ENCODE results near the gene MLYCD. TPM values are rescaled to one million over a fixed set of nuclear protein-coding genes. Genes with fewer than 3 reads are reported as not detected.

The MLYCD gene
- total and polyA plus RNA-seq, 7 donors: 1.8 to 16.3 (median 9.3) TPM

DNA sequence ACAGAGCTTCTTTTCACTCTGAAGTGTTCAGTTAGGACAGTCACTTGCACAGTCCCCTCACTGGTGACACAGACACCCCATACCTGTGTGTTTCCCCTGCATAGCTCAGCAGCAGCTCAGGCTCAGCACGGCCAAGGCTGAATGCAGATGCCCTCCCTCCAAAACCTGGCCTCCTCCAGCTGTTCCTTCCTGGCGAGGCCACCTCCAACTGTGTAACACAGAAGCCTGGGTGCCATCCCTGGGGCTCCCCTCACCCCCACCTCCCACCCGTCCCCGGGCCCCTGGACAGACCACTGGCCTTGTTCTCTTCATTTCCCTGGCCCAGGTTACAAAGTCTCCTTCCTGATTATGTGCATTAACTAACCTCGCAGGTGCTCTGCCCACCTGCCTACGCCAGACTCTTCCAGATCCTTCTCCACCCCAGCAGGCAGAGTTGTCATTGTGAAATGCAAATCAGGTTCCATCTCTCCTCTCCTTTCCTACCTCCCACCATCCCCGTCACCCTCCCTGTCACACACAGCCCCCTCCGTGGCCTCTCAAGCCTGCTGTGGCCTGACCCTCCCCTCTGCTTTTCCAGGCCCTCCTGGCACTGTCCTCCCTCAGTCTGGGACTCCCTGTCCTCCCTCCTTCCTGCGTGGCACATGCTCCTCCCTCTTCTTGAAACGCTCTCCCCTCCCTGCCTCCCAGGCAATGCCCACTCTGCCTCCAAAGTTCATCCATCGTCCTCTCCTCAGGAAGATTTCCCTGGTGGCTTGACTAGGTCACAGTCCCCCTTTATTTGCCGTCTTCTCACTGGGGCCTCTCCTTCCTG lies 26.4 kb downstream of the MLYCD start:
- Histone ChIP-seq H3K4me3 (no peak overlapping the region), H3K27me3 (no peaks in the 10 kb centered on the region), H3K36me3 (peaks cover 2 to 7% (median 3%) of the 10 kb centered on the region in 4 donors), H3K27ac (no peak overlapping the region), H3K9me3 (no peaks in the 10 kb centered on the region), H3K4me1 (peaks cover 0 to 8% (median 3%) of the 10 kb centered on the region in 4 donors)
- DNase-seq: no peak
- intact Hi-C loops (cut with DNase I): no loop called here
- 86 to 89% methylated on average over 12 of the region's 12 CpGs for WGBS, 2 donors
- no peak for TF ChIP-seq POLR2A (IDR thresholded peaks at IDR 0.05)
- TF ChIP-seq EP300 (IDR thresholded peaks at IDR 0.05): no peak
- no peak for TF ChIP-seq POLR2AphosphoS5 (IDR thresholded peaks at IDR 0.05)
- no peak for TF ChIP-seq CTCF (IDR thresholded peaks at IDR 0.05)

GRCh38 chr16:83925957-83926725 lies 27.2 kb downstream of the MLYCD start:
- intact Hi-C loops (cut with DNase I): no loop called here
- Histone ChIP-seq H3K4me1 (peaks cover 0 to 8% (median 3%) of the 10 kb centered on the region in 4 donors), H3K36me3 (peaks cover 0 to 3% (median 0%) of the 10 kb centered on the region in 4 donors), H3K4me3 (no peak overlapping the region), H3K27me3 (no peaks in the 10 kb centered on the region), H3K27ac (no peak overlapping the region), H3K9me3 (no peaks in the 10 kb centered on the region)
- DNase-seq: no peak
- TF ChIP-seq EP300 (IDR thresholded peaks at IDR 0.05) (no peak), POLR2AphosphoS5 (IDR thresholded peaks at IDR 0.05) (no peak), POLR2A (IDR thresholded peaks at IDR 0.05) (no peak), CTCF (IDR thresholded peaks at IDR 0.05) (no peak)
- 68 to 69% methylated on average over 27 of the region's 27 CpGs for WGBS, 2 donors

- 10 to 30% methylated on average over 35 of the region's 35 CpGs for WGBS, 2 donors
- H3K27ac ChIP-seq: no peak overlapping the region
- no peak overlapping the region for H3K4me3 ChIP-seq
- no peaks in the 10 kb centered on the region for H3K27me3 ChIP-seq
- TF ChIP-seq CTCF (IDR thresholded peaks at IDR 0.05) (peak; percentile 60 to 97 (median 86)), POLR2A (IDR thresholded peaks at IDR 0.05) (no peak)
- intact Hi-C loops (cut with DNase I): no loop called here
- no peaks in the 10 kb centered on the region for H3K9me3 ChIP-seq
- DNase-seq: no peak
- H3K36me3 ChIP-seq: peaks cover 0 to 3% (median 0%) of the 10 kb centered on the region in 4 donors
- peaks cover 0 to 8% (median 3%) of the 10 kb centered on the region in 4 donors for H3K4me1 ChIP-seq
Observed at GRCh38 chr16:83926726-83927397, 27.9 kb downstream of the MLYCD start.

GRCh38 chr16:83928341-83929055 lies 29.6 kb downstream of the MLYCD start:
- TF ChIP-seq POLR2A (IDR thresholded peaks at IDR 0.05): no peak
- no peak for TF ChIP-seq CTCF (IDR thresholded peaks at IDR 0.05)
- TF ChIP-seq EP300 (IDR thresholded peaks at IDR 0.05): no peak
- TF ChIP-seq POLR2AphosphoS5 (IDR thresholded peaks at IDR 0.05): no peak
- Histone ChIP-seq H3K27ac (no peak overlapping the region), H3K4me3 (no peak overlapping the region), H3K36me3 (peaks cover 0 to 3% (median 0%) of the 10 kb centered on the region in 4 donors), H3K4me1 (peaks cover 0 to 8% (median 3%) of the 10 kb centered on the region in 4 donors), H3K27me3 (no peaks in the 10 kb centered on the region), H3K9me3 (no peaks in the 10 kb centered on the region)
- intact Hi-C loops (cut with DNase I): no loop called here
- DNase-seq: no peak
- 91 to 92% methylated on average over 16 of the region's 16 CpGs for WGBS, 2 donors
